22Rv1 (cell line): Measurements from ENCODE around the gene TAGAP.

Source experiments
- ZFX ChIP-seq: fragments of 450-650 bp; IDR thresholded peaks from 2 replicates; pipeline ENCODE4 v1.6.1; 2017; ENCODE audit warnings: antibody characterized with exemption, borderline replicate concordance
- TF ChIP-seq, protein P1 (sequence below): fragments of 450-650 bp; IDR thresholded peaks from 2 replicates; pipeline ENCODE4 v1.5.1; 2017; ENCODE audit warnings: mild to moderate bottlenecking

DNA sequence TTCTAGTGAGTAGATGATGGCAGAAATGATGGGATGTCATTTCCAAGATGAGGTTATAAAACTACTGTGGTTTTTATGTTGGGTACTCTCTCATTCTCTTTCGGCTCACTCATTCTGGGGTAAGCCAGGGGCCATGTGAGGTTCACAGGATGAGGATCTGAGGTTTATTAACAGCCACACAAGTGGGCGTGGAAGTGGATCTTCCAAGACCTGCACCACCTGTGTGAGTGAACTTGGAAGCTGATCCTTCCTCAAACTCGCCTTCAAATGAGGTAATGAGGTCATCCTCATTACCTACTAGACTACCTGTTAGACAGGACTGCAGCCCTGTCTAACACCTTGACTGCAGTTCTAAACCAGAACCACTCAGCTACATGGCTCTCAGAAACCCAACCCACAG, 45.1 kb upstream of the TAGAP start:
- TF ChIP-seq, protein P1, sequence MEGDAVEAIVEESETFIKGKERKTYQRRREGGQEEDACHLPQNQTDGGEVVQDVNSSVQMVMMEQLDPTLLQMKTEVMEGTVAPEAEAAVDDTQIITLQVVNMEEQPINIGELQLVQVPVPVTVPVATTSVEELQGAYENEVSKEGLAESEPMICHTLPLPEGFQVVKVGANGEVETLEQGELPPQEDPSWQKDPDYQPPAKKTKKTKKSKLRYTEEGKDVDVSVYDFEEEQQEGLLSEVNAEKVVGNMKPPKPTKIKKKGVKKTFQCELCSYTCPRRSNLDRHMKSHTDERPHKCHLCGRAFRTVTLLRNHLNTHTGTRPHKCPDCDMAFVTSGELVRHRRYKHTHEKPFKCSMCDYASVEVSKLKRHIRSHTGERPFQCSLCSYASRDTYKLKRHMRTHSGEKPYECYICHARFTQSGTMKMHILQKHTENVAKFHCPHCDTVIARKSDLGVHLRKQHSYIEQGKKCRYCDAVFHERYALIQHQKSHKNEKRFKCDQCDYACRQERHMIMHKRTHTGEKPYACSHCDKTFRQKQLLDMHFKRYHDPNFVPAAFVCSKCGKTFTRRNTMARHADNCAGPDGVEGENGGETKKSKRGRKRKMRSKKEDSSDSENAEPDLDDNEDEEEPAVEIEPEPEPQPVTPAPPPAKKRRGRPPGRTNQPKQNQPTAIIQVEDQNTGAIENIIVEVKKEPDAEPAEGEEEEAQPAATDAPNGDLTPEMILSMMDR = no peak
- TF ChIP-seq ZFX = no peak
